Urinary bladder (tissue), 4 donors: ENCODE results near the gene ZNF74. TPM values are rescaled to one million over a fixed set of nuclear protein-coding genes. Genes with fewer than 3 reads are reported as not detected.
"Not testable (repeated sequence)": the region's sequence is repeated elsewhere in the genome, so short reads cannot be mapped to it uniquely, and the experiment has no call there.

Source experiments
- DNase-seq: peaks from one replicate; pipeline ENCODE4 v3.0.0-alpha.2; 2015; ENCODE audit errors: extremely low spot score
- H3K27ac ChIP-seq: one replicate; pipeline ENCODE4 v1.5.1; 2013; ENCODE audit warnings: low read depth, mild to moderate bottlenecking, moderate library complexity
- H3K36me3 ChIP-seq: one replicate; pipeline ENCODE4 v1.6.1; 2013; ENCODE audit warnings: mild to moderate bottlenecking, moderate library complexity; ENCODE audit not compliant: insufficient read depth
- H3K4me1 ChIP-seq: one replicate; pipeline ENCODE4 v1.6.1; 2013; ENCODE audit warnings: mild to moderate bottlenecking, moderate library complexity; ENCODE audit not compliant: insufficient read depth
- H3K4me3 ChIP-seq: one replicate; pipeline ENCODE4 v1.5.1; 2013; ENCODE audit warnings: low read depth, low read length
- WGBS: extraction: QIAGEN DNeasy Blood & Tissue Kit; methylation state at CpG from one replicate; pipeline ENCODE4 v1.1.7; 2013; 5-methylcytosine and 5-hydroxymethylcytosine counted together
- polyA plus RNA-seq: library from polyadenylated mRNA; stranded (reverse); fragments of 200-250 nt; gene quantifications from one replicate; pipeline ENCODE4 v1.2.3, GENCODE V29; 2013
- total RNA-seq: library from RNA; depleted of rRNA; stranded (reverse); fragments of >200 nt; gene quantifications from one replicate; pipeline ENCODE4 v1.2.3, GENCODE V29; 2014
- donor health status: healthy with polysubstance abuse.
- donor health status: healthy.

The ZNF74 gene
- total and polyA plus RNA-seq, 2 donors, result 9.3 to 9.7 TPM

- DNase-seq, result no peak
- WGBS, result 84% methylated on average over 4 of the region's 4 CpGs
- Histone ChIP-seq H3K4me1 (no peaks in the 10 kb centered on the region), H3K27ac (no peak overlapping the region), H3K36me3 (no peaks in the 10 kb centered on the region), H3K4me3 (no peak overlapping the region)
Observed at GRCh38 chr22:20399866-20400605, 6.1 kb downstream of the ZNF74 start.

DNA sequence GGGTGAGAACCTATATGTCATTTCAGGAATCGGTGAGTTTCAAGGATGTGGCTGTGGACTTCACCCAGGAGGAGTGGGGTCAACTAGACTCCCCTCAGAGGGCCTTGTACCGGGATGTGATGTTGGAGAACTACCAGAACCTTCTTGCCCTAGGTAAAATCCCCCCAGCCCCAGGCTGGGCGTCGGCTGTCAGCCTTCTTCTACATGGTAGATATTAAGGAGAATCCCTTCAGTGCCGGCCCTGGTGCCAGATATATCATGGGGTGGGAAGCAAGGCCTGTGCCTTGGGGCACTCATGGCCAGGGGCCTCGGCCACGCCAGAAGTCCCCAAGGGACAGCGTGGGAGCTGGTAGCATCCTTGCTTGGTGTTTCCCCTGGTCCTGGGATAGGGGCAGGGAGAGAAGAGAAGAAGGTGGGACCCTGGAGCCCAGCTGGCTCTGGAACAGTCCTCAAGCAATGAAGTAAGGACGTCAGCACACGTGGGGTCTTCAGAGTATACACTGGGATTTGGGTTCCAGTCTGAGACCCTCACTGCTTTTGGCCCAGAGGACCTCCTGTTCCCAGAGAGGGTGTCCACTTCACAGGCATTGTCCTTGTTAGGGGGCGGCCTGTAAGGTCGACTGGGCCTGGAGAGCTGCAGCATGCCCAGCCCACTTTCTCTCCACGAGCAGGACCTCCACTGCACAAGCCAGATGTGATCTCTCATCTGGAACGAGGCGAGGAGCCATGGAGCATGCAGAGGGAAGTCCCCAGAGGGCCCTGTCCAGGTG is 6.8 kb downstream of the ZNF74 start:
- no peak for DNase-seq
- 90% methylated on average over 15 of the region's 15 CpGs for WGBS
- H3K4me3 ChIP-seq, result no peak overlapping the region
- H3K27ac ChIP-seq, result no peak overlapping the region
- no peaks in the 10 kb centered on the region for H3K36me3 ChIP-seq
- H3K4me1 ChIP-seq, result no peaks in the 10 kb centered on the region

GRCh38 chr22:20401376-20402014 is 7.5 kb downstream of the ZNF74 start:
- Histone ChIP-seq H3K27ac (no peak overlapping the region), H3K36me3 (no peaks in the 10 kb centered on the region), H3K4me3 (no peak overlapping the region), H3K4me1 (no peaks in the 10 kb centered on the region)
- no peak for DNase-seq
- WGBS, result 95% methylated on average over 13 of the region's 13 CpGs

GRCh38 chr22:20402960-20403778 is 9.2 kb downstream of the ZNF74 start:
- no peaks in the 10 kb centered on the region for H3K36me3 ChIP-seq
- WGBS, result 94% methylated on average over 9 of the region's 9 CpGs
- no peak overlapping the region for H3K27ac ChIP-seq
- H3K4me3 ChIP-seq, result no peak overlapping the region
- DNase-seq, result no peak
- H3K4me1 ChIP-seq, result no peaks in the 10 kb centered on the region

- no peak for DNase-seq
- Histone ChIP-seq H3K4me3 (no peak overlapping the region), H3K27ac (no peak overlapping the region), H3K4me1 (no peaks in the 10 kb centered on the region), H3K36me3 (no peaks in the 10 kb centered on the region)
- WGBS, result 95% methylated on average over 6 of the region's 6 CpGs
Observed at GRCh38 chr22:20403779-20404140, 9.8 kb downstream of the ZNF74 start.

DNA sequence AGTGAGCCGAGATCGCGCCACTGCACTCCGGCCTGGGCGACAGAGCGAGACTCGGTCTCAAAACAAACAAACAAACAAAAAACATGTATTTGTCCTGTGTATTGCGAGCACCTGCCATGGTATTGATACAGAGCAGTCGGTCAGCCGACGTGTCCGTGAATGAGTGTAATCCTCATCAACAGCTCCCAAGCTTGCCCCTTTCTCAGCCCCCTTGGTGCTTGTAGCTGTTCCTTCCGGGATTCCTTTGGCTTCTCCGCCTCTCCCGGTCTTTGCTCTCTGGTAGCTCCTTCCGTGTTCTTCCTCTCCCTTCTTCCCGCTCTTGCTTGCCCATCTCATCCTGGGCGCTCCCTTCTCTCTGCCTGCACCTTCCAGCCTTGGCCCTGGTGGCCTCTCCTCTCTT is 10.9 kb downstream of the ZNF74 start:
- Histone ChIP-seq H3K4me3 (no peak overlapping the region), H3K36me3 (no peaks in the 10 kb centered on the region), H3K4me1 (no peaks in the 10 kb centered on the region), H3K27ac (no peak overlapping the region)
- DNase-seq, result no peak
- WGBS, result 94% methylated on average over 18 of the region's 18 CpGs

GRCh38 chr22:20405291-20405930 is 11.5 kb downstream of the ZNF74 start:
- Histone ChIP-seq H3K27ac (no peak overlapping the region), H3K4me3 (no peak overlapping the region), H3K36me3 (no peaks in the 10 kb centered on the region), H3K4me1 (no peaks in the 10 kb centered on the region)
- WGBS, result 97% methylated on average over 45 of the region's 45 CpGs
- DNase-seq, result no peak

GRCh38 chr22:20405931-20406685 is 12.2 kb downstream of the ZNF74 start:
- no peak overlapping the region for H3K27ac ChIP-seq
- 96% methylated on average over 62 of the region's 62 CpGs for WGBS
- no peak overlapping the region for H3K4me3 ChIP-seq
- H3K4me1 ChIP-seq, result no peaks in the 10 kb centered on the region
- DNase-seq, result no peak
- no peaks in the 10 kb centered on the region for H3K36me3 ChIP-seq

DNA sequence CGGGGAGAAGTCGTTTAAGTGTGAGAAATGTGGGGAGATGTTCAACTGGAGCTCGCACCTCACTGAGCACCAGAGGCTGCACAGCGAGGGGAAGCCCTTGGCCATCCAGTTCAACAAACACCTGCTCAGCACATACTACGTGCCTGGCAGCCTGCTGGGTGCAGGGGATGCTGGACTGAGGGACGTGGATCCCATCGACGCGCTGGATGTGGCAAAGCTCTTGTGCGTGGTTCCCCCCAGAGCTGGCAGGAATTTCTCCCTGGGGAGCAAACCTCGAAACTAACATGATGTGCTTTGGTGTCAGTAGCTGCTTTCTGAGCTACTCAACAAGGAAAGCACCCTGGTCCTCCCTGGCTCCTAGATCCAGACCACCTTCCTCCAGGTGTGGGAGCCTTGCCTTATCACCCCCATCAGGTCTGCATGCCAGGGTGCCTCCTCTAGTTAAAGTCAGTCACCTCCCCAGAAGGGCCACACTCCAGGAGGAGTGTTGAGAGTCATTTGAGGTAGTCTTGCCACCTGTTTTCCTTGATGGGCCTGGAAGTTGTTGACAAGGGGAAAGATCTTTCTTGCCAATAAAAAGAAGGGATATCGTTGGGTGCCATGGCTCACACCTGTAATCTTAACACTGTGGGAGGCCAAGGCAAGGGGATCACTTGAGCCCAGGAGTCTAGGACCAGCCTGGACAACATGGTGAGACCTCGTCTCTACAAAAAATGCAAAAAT is 12.9 kb downstream of the ZNF74 start:
- Histone ChIP-seq H3K4me1 (no peaks in the 10 kb centered on the region), H3K27ac (no peak overlapping the region), H3K4me3 (no peak overlapping the region), H3K36me3 (no peaks in the 10 kb centered on the region)
- 94% methylated on average over 13 of the region's 13 CpGs for WGBS
- DNase-seq, result no peak

DNA sequence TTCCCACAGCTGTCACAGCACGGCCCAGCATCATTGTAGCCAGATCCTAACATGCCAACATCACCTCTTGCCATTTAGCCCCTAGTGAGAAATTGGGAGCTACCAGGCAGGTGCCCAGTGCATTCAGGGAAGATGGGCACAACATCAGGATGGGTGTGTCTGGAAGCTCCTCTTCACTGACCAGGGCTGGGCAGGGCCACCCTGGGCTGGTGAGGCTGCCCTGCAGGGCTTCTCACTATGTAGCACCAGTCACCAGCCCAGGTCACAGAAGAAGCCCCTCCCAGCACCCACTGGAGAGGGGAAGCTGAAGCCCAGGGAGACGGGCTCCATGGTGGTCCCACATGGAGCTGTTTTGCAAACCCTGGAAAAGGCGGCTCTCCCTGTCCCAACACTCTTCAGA is 13.9 kb downstream of the ZNF74 start:
- no peak for DNase-seq
- H3K36me3 ChIP-seq, result no peaks in the 10 kb centered on the region

DNA sequence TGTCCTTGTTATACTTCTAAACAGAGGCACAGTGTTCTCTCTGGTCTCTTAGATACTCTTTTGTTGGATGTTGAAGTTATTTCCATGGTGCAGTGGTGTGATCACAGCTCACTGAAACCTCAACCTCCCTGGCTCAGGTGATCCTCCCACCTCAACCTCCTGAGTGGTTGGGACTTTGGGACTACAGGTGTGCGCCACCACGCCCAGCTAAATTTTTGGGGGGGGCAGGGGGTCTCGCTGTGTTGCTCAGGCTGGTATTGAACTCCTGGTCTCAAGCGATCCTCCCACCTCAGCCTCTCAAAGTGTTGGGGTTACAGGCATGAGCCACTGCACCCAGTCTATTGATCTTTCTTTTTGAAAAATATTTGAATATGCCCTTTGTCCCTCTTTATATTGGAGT is 14.9 kb downstream of the ZNF74 start:
- WGBS, result 96% methylated on average over 4 of the region's 4 CpGs
- Histone ChIP-seq H3K27ac (no peak overlapping the region), H3K36me3 (no peaks in the 10 kb centered on the region), H3K4me1 (no peaks in the 10 kb centered on the region), H3K4me3 (no peak overlapping the region)
- DNase-seq, result no peak

More for the DNA sequence above, 13.9 kb downstream of the ZNF74 start:
- no peaks in the 10 kb centered on the region for H3K4me1 ChIP-seq
- no peak overlapping the region for H3K4me3 ChIP-seq
- H3K27ac ChIP-seq, result no peak overlapping the region
- WGBS, result 83% methylated on average over 3 of the region's 3 CpGs

- 95% methylated on average over 3 of the region's 3 CpGs for WGBS
- H3K36me3 ChIP-seq, H3K4me3 ChIP-seq, DNase-seq, H3K4me1 ChIP-seq, H3K27ac ChIP-seq: not testable (repeated sequence)
Observed at GRCh38 chr22:20409385-20409784, 15.4 kb downstream of the ZNF74 start.
